HepG2 (cell line): ENCODE results near the gene ARSB. TPM values are rescaled to one million over a fixed set of nuclear protein-coding genes. Genes with fewer than 3 reads are reported as not detected.

Experiments used
- ATAC-seq: fragments of 200-7000 bp; cut with Tn5 transposase; 3 replicates; pipeline ENCODE4 v1.9.1; 2020; ENCODE audit warnings: mild to moderate bottlenecking, moderate library complexity
- BruUV-seq: library from RNA; stranded (reverse); fragments of 400-500 nt; replicated peaks from 2 replicates; lab custom pipeline; 2021; lab: Mats Ljungman, UMichigan
- CTCF ChIA-PET: fragments of 300-600 bp; formaldehyde crosslinking; extraction: SDS; loops from one replicate; lab custom pipeline; 2021; ENCODE audit warnings: low total read pairs, inconsistent platforms, low intra/inter-chr PET ratio; lab: Yijun Ruan, JAX
- POLR2A ChIA-PET: fragments of 350-600 bp; sonication (Branson Sonifier 250); formaldehyde crosslinking; loops from one replicate; lab custom pipeline; 2020; ENCODE audit warnings: antibody characterized with exemption, inconsistent platforms; lab: Yijun Ruan, JAX
- DNase-seq: peaks from one replicate; pipeline ENCODE4 v3.0.0-alpha.2; 2015; ENCODE audit warnings: low spot score
- FAIRE-seq: peaks from 3 replicates; lab custom pipeline; 2011; peaks lifted over from hg19 to GRCh38; lab: Jason Lieb, UNC
- H2AFZ ChIP-seq: one replicate; pipeline ENCODE4 v1.6.1; 2011; ENCODE audit warnings: low read length, inconsistent platforms
- H3K27ac ChIP-seq: fragments of 300-600 bp; 3 replicates; pipeline ENCODE4 v1.8.0; 2011; ENCODE audit warnings: mixed run types, mild to moderate bottlenecking, mixed read lengths, low read length, inconsistent platforms; ENCODE audit not compliant: insufficient read depth; ENCODE audit errors: extremely low read length
- H3K27me3 ChIP-seq, 2 experiments: fragments of 200-600 bp in 1 of 2; 2 replicates in 1 of 2; 3 replicates in 1 of 2; pipeline versions ENCODE4 v1.6.0 to v1.8.0; 2011; ENCODE audit warnings: low read length in 2 of 2, mild to moderate bottlenecking in 2 of 2, moderate library complexity in 2 of 2, inconsistent platforms in 1 of 2; ENCODE audit not compliant: insufficient read depth in 2 of 2, control insufficient read depth in 1 of 2
- H3K36me3 ChIP-seq, 2 experiments: fragments of 200-600 bp in 1 of 2; replicated peaks in 1 of 2; 2 replicates in 1 of 2; 3 replicates in 1 of 2; pipeline versions ENCODE4 v1.5.1 to v1.8.0; 2011; ENCODE audit warnings: low read length in 2 of 2, inconsistent platforms in 1 of 2; ENCODE audit not compliant: insufficient read depth in 2 of 2, control insufficient read depth in 1 of 2
- H3K4me1 ChIP-seq: 2 replicates; pipeline ENCODE4 v1.5.1; 2012; ENCODE audit warnings: low read length, inconsistent platforms; ENCODE audit not compliant: insufficient read depth
- H3K4me2 ChIP-seq: 2 replicates; pipeline ENCODE4 v1.6.0; 2011; ENCODE audit warnings: low read depth, low read length, inconsistent platforms
- H3K4me3 ChIP-seq, 3 experiments: fragments of 200-600 bp in 1 of 3; sonication (generic), shearing (Covaris generic) in 1 of 3; replicated peaks in 1 of 3; 2 replicates each; pipeline ENCODE4 v1.5.1; 2011 to 2016; ENCODE audit warnings: low read length in 3 of 3, inconsistent platforms in 2 of 3, low read depth in 2 of 3, mild to moderate bottlenecking in 2 of 3, control low read depth in 1 of 3, mixed read lengths in 1 of 3; ENCODE audit not compliant: insufficient read depth in 1 of 3
- H3K79me2 ChIP-seq: one replicate; pipeline ENCODE4 v1.6.1; 2011; ENCODE audit warnings: low read length, inconsistent platforms; ENCODE audit not compliant: insufficient read depth
- H3K9ac ChIP-seq: 2 replicates; pipeline ENCODE4 v1.6.0; 2011; ENCODE audit warnings: mild to moderate bottlenecking, low read depth, low read length, inconsistent platforms; ENCODE audit not compliant: insufficient read depth
- H3K9me3 ChIP-seq: 2 replicates; pipeline ENCODE4 v1.5.1; 2012; ENCODE audit warnings: mild to moderate bottlenecking, low read length
- H4K20me1 ChIP-seq: 2 replicates; pipeline ENCODE4 v1.6.0; 2011; ENCODE audit warnings: inconsistent platforms, mild to moderate bottlenecking, low read length, moderate library complexity; ENCODE audit not compliant: insufficient read depth
- BHLHE40 ChIP-seq: IDR thresholded peaks from 2 replicates; pipeline ENCODE4 v1.6.1; 2011; ENCODE audit warnings: low read length, improper control_type of control experiment
- GABPB1 ChIP-seq: IDR thresholded peaks from 2 replicates; pipeline ENCODE4 v1.6.1; 2016; ENCODE audit warnings: mild to moderate bottlenecking, missing genetic modification reagents, moderate library complexity, missing compliant biosample characterization
- MAFF ChIP-seq: IDR thresholded peaks from 2 replicates; pipeline ENCODE4 v1.6.1; 2011; ENCODE audit warnings: low read depth, low read length, improper control_type of control experiment
- MAFK ChIP-seq, 2 experiments: IDR thresholded peaks in 1 of 2; conservative IDR thresholded peaks in 1 of 2; 2 replicates each; pipeline ENCODE4 v1.6.1; 2011; ENCODE audit warnings: improper control_type of control experiment in 2 of 2, low read length in 2 of 2
- POGZ ChIP-seq: sonication (generic); formaldehyde crosslinking; IDR thresholded peaks from 2 replicates; pipeline ENCODE4 v1.4.0; 2020; ENCODE audit warnings: mild to moderate bottlenecking, missing genetic modification reagents
- ZFP82 ChIP-seq: sonication (generic); formaldehyde crosslinking; IDR thresholded peaks from 2 replicates; pipeline ENCODE4 v1.5.1; 2020; ENCODE audit warnings: mild to moderate bottlenecking, missing genetic modification reagents, borderline replicate concordance
- ZNF441 ChIP-seq: sonication (generic); formaldehyde crosslinking; IDR thresholded peaks from 2 replicates; pipeline ENCODE4 v1.7.0; 2021; ENCODE audit warnings: missing genetic modification reagents, borderline replicate concordance
- WGBS: methylation state at CpG from one replicate; pipeline ENCODE4 v1.1.6; 2017; ENCODE audit warnings: low lambda C conversion rate; 5-methylcytosine and 5-hydroxymethylcytosine counted together
- in situ Hi-C: cut with HindIII; loops from 2 replicates; pipeline ENCODE4 v1.10.0; 2017; ENCODE audit warnings: low pct_unique_long_range_greater_than_20kb; ENCODE audit not compliant: extremely low pct_ligation_motif_present
- intact Hi-C: fragments of 100-400 bp; cut with micrococcal nuclease; formaldehyde crosslinking; loops from one replicate; pipeline ENCODE4 v1.10.0; 2022; ENCODE audit not compliant: unreplicated experiment
- polyA plus RNA-seq, 8 experiments: library from polyadenylated mRNA; depleted of rRNA in 3 of 8; stranded (reverse) in 7 of 8; unstranded in 1 of 8; fragments of >200 nt; fragmentation: Illumina TruSeq in 4 of 8; extraction: Trizol in 4 of 8; gene quantifications; 2 replicates each; pipeline versions ENCODE4 v1.2.1 to v1.2.3, GENCODE V29; 2011 to 2016; ENCODE audit warnings: low read depth in 4 of 8, missing spikeins in 1 of 8, mixed read lengths in 1 of 8; ENCODE audit not compliant: insufficient read depth in 1 of 8
- total RNA-seq, 5 experiments: library from RNA; depleted of rRNA; stranded (reverse); fragments of >200 nt; fragmentation: Illumina TruSeq; extraction: Trizol; gene quantifications; 2 replicates each; pipeline ENCODE4 v1.2.3, GENCODE V29; 2016; ENCODE audit warnings: low read depth in 1 of 5
- TF ChIP-seq, protein P1 (sequence below): sonication (generic); formaldehyde crosslinking; IDR thresholded peaks from 2 replicates; pipeline ENCODE4 v1.8.0; 2022; ENCODE audit warnings: missing genetic modification reagents, mild to moderate bottlenecking, inconsistent platforms, borderline replicate concordance
- TF ChIP-seq, protein P2 (sequence below): sonication (generic); formaldehyde crosslinking; IDR thresholded peaks from 2 replicates; pipeline ENCODE4 v1.4.0; 2020; ENCODE audit warnings: low read depth, mild to moderate bottlenecking, missing genetic modification reagents

Gene ARSB
- total and polyA plus RNA-seq, 2 of the 13 experiments (the other 11 are each of a cell fraction or from before 2014, with no cell fraction given) = 52.6 to 66.4 TPM

DNA sequence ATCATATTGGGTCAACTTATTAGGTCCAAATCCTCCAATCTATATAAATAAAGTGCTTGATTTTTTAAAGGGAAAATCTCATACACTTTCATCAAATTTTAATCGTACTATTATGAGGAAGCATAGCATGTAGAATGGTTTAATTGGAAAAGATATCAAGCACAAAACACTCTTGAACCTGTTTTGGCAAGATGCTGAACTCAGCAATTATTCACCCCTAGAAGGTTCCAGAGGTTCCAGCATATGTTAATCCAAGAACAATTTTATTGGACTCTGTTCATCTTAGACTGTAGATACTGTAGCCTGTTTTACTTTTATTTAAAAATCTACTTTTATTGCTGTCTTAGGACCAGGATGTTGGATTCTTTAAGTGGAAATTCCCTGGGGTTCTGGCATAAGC, 244.1 kb downstream of the ARSB start:
- ChIA-PET POLR2A (no interaction called here), CTCF (no interaction called here)
- TF ChIP-seq MAFK (conservative IDR thresholded peaks at IDR 0.05 in 1 of 2, IDR thresholded peaks at IDR 0.05 in 1 of 2; ENCODE audit: low read length in 2 of 2) (peak; percentile 69 to 85), ZNF441 (CRISPR knock-in tag) (no peak), GABPB1 (CRISPR knock-in tag) (no peak), POGZ (CRISPR knock-in tag) (no peak), BHLHE40 (no peak), ZFP82 (CRISPR knock-in tag) (no peak), MAFF (peak; percentile 66)
- TF ChIP-seq, protein P1, sequence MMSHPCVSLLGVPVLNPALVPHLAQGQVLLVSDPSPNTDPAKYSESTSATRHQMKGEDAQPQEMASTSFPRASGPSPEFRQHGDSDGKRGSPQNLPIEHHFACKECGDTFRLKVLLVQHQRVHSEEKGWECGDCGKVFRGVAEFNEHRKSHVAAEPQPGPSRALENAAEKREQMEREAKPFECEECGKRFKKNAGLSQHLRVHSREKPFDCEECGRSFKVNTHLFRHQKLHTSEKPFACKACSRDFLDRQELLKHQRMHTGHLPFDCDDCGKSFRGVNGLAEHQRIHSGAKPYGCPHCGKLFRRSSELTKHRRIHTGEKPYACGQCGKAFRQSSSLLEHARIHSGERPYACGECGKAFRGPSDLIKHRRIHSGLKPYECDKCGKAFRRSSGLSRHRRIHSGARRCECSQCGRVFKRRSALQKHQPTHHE (CRISPR knock-in tag) = no peak
- TF ChIP-seq, protein P2, sequence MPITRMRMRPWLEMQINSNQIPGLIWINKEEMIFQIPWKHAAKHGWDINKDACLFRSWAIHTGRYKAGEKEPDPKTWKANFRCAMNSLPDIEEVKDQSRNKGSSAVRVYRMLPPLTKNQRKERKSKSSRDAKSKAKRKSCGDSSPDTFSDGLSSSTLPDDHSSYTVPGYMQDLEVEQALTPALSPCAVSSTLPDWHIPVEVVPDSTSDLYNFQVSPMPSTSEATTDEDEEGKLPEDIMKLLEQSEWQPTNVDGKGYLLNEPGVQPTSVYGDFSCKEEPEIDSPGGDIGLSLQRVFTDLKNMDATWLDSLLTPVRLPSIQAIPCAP (CRISPR knock-in tag) = no peak
- WGBS = 57% methylated on average over 1 of the region's 1 CpG
- DNase-seq (no peak), ATAC-seq (no peak), FAIRE-seq (no peak)
- Histone ChIP-seq H3K4me2 (no peak overlapping the region), H4K20me1 (no peaks in the 10 kb centered on the region), H2AFZ (no peak overlapping the region), H3K9ac (no peak overlapping the region), H3K9me3 (no peaks in the 10 kb centered on the region), H3K4me1 (no peaks in the 10 kb centered on the region), H3K79me2 (no peaks in the 10 kb centered on the region), H3K4me3 (no peak overlapping the region), H3K36me3 (no peaks in the 10 kb centered on the region), H3K27me3 (no peaks in the 10 kb centered on the region; a peak in 2 of 5 replicates), H3K27ac (no peak overlapping the region)
- intact Hi-C loops (no loop called here), in situ Hi-C loops (no loop called here)
- no TSS peak for BruUV-seq
